Smooth muscle cell of trachea (primary cell): Measurements from ENCODE around the gene ALDOA. TPM values are rescaled to one million over a fixed set of nuclear protein-coding genes. Genes with fewer than 3 reads are reported as not detected.

Experiments used
- total RNA-seq: library from RNA; depleted of rRNA; stranded (reverse); fragments of >200 nt; gene quantifications from 2 replicates; pipeline ENCODE4 v1.2.1, GENCODE V29; 2014

ALDOA gene
- total RNA-seq = 770 and 1,149 TPM in 2 replicates

GRCh38 chr16:30065102-30065942 lies at the start of gene ALDOA:
Gene ALDOA, plus strand, starts transcription at chr16:30065760. Its CDS starts 1,138 bp downstream, at chr16:30066898.

GRCh38 chr16:30022887-30023286 lies 42.7 kb upstream of the ALDOA start, which contains the start of gene C16orf92:
Gene C16orf92, plus strand, starts transcription at chr16:30023198. Its CDS starts 143 bp downstream, at chr16:30023341.

GRCh38 chr16:30030841-30031413 lies 34.6 kb upstream of the ALDOA start, which contains the start of gene TLCD3B:
Gene TLCD3B, minus strand, starts transcription at chr16:30031271. Its CDS starts 744 bp downstream, at chr16:30030527.

GRCh38 chr16:30075503-30076275 lies 10.1 kb downstream of the ALDOA start, which contains the start of gene PPP4C:
Gene PPP4C, plus strand, starts transcription at chr16:30075994. Its CDS starts 384 bp downstream, at chr16:30076378.

GRCh38 chr16:30091474-30092372 lies 26.2 kb downstream of the ALDOA start, which contains the start of gene TBX6:
Gene TBX6, minus strand, starts transcription at chr16:30091924. Its CDS starts 731 bp downstream, at chr16:30091193.

GRCh38 chr16:30096105-30096861 lies 30.7 kb downstream of the ALDOA start, which contains the start of gene YPEL3:
Gene YPEL3, minus strand, starts transcription at chr16:30096213. Its CDS starts 731 bp downstream, at chr16:30095482.

DNA sequence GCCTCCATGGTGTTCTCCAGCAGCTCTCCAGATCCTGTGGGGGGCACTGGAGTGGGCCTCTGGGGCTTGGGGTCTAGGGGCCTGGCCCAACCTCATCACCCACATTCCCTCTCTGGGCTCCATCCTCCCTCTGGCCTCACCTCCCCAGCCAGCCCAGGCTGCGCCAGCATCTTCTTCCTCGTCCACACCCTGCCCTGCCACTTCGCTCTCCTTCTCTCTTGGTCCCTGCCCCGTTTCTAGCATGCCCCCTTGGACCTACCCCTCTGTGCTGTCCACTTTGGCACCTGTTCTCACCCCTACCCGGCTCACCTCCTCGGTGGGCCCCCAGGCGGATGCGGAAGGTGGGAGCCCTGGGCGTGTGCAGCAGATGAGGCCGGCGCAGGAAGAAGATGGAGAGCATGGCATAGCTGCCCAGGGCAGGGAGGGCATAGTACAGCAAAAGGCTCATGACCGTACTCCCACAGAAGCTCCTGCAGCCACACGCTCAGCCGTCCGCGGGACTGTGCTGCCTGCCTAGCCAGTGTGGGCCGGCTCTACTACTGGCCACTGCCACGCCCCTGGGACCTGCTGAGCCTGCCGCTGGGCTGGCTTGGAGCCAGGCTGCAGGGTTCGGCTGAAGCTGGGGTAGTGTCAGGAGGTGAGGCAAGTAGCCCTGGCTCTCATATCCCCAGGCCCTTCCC lies 47.6 kb downstream of the ALDOA start, which contains the start of gene GDPD3:
TSS of gene GDPD3 (minus strand) at position 507 of the 680 bp plus-strand sequence. CDS start at position 448, 59 bp downstream.

Other genes with a start within 250 kb of the ALDOA start
- 19.4 and 30.4 TPM in 2 replicates for gene PAGR1, start 249.6 kb upstream of the ALDOA start, total RNA-seq
- 684 and 723 TPM in 2 replicates for gene MVP, start 245.3 kb upstream of the ALDOA start, total RNA-seq
- 69.4 and 169 TPM in 2 replicates for gene CDIPT, start 202.5 kb upstream of the ALDOA start, total RNA-seq
- gene SEZ6L2, start 166.2 kb upstream of the ALDOA start, total RNA-seq = 4.1 and 21.5 TPM in 2 replicates
- gene ASPHD1, start 165.3 kb upstream of the ALDOA start, total RNA-seq = 6.5 and 7.7 TPM in 2 replicates
- gene KCTD13, start 139.5 kb upstream of the ALDOA start, total RNA-seq = 9.9 and 12.5 TPM in 2 replicates
- gene TMEM219, start 103.7 kb upstream of the ALDOA start, total RNA-seq = 76.5 and 105 TPM in 2 replicates
- 59.2 and 87.8 TPM in 2 replicates for gene TAOK2, start 91.9 kb upstream of the ALDOA start, total RNA-seq
- 5.8 and 11.8 TPM in 2 replicates for gene HIRIP3, start 70.1 kb upstream of the ALDOA start, total RNA-seq
- gene INO80E, start 69.5 kb upstream of the ALDOA start, total RNA-seq = 19.7 and 26.9 TPM in 2 replicates
- gene DOC2A, start 54.7 kb upstream of the ALDOA start, total RNA-seq = 1.2 TPM in 1 of 2 replicates, not detected in the other
- not detected in 2 replicates for gene C16orf92, start 42.6 kb upstream of the ALDOA start, total RNA-seq
- not detected in 2 replicates for gene TLCD3B, start 34.5 kb upstream of the ALDOA start, total RNA-seq
- gene PPP4C, start 10.2 kb downstream of the ALDOA start, total RNA-seq = 201 and 205 TPM in 2 replicates
- under 0.01 and 0.33 TPM in 2 replicates for gene TBX6, start 26.2 kb downstream of the ALDOA start, total RNA-seq
- gene YPEL3, start 30.5 kb downstream of the ALDOA start, total RNA-seq = 9.9 and 25.8 TPM in 2 replicates
- gene GDPD3, start 47.8 kb downstream of the ALDOA start, total RNA-seq = 1.6 and 2.6 TPM in 2 replicates
- 40.4 and 108 TPM in 2 replicates for gene MAPK3, start 57.5 kb downstream of the ALDOA start, total RNA-seq
- gene CORO1A, start 117.8 kb downstream of the ALDOA start, total RNA-seq = 0.50 and 2.6 TPM in 2 replicates
- gene BOLA2B, start 127.9 kb downstream of the ALDOA start, total RNA-seq = 14.9 and 139 TPM in 2 replicates
- gene SLX1A, start 128.1 kb downstream of the ALDOA start, total RNA-seq = 35.9 and 55.4 TPM in 2 replicates
- gene SULT1A3, start 133.5 kb downstream of the ALDOA start, total RNA-seq = 5.2 and 8.6 TPM in 2 replicates
- gene NPIPB13, start 182.7 kb downstream of the ALDOA start, total RNA-seq = 0.15 and 2.0 TPM in 2 replicates